ENCODE results near the gene MAU2.
A peak's percentile ranks its signal among the peaks of the same experiment; 100 is the strongest.
"Not testable (repeated sequence)": the region's sequence is repeated elsewhere in the genome, so short reads cannot be mapped to it uniquely, and the experiment has no call there.

The MAU2 gene

DNA sequence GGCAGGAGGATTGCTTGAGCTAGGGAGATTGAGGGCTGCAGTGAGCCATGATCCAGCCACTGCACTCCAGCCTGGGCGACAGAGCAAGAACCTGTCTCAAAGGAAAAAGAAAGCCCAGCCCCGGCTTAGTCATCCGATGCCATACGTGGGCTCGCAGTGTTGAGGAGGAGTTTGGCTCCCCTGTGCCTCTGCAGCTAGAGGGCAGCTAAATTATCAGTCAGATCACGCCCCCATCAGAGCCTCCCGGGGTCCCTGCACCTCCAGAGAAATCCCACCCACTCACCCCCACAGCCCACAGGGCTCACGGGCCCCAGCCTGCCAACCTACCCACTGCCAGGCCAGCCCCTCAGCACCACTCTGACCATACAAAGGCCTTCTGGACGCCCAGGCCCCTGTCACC lies 27.6 kb downstream of the MAU2 start:
- no peak for DNase-seq

DNA sequence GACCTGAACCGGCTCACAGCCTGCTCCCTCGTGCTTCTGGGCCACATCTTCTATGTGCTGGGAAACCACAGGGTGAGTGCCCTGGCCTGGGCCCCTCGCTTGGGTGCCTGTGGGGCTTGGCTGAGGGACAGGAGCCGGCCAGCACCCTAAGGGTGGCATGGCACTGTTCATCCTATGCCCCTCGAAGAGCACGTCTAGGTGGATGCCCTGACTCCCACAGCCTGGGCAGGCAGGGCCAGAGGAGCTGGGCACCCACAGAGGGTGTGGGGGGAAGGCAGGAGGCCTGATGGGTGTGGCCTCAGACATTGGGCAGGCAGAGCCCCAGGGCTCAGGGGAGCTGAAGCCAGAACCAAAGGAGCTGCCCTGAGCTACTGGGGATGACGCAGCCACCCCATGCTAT lies 28.7 kb downstream of the MAU2 start:
- no peak for DNase-seq

DNA sequence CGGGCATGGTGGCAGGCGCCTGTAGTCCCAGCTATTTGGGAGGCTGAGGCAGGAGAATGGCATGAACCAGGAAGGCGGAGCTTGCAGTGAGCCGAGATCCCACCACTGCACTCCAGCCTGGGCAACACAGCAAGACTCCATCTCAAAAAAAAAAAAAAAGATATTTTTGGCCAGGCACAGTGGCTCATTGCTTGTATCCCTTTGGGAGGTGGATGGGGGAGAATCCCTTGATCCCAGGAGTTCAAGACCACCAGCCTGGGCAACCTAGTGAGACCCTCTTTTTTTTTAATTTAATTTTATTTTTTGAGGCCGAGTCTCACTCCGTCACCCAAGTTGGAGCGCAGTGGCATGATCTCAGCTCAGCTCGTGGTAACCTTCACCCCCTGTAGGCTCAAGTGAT lies 30.1 kb downstream of the MAU2 start:
- DNase-seq: not testable (repeated sequence)

DNA sequence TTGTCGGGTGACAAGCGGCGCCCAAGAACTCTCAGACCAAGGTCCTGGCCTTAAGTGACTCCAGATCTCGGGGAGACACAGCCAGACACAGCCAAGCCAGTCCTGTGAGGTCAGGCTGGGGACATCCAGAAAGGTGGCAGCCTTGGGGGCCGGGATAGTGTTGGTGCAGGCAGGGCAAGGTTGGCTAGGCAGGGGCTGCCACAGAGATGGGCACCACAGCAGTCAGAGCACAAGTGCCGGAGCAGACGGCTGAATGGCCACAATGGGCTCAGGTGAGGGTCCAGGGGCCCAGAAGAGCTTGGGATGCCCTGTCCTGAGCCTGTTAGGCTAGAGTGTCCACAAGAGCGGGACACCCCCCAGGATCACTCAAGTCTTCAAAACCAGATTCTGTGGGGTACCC lies 32.2 kb downstream of the MAU2 start:
- DNase-seq: no peak

DNA sequence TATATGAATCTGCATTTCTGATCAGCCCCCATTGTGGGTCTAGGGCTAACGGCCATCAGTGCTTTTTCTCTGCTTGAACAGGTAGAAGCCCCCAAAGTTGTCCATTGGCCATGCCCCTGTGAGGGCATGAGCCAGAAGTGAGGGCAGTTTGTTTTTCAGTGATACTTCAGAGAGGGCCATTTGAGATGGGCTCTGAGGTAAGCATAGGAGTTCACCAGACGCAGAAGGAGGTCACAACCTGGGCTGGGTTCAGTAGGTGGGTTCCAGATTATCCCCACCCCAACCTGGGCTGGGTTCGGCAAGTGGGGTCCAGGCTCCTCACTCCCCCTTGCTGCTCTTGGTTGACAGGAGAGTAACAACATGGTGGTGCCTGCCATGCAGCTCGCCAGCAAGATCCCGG lies 33.4 kb downstream of the MAU2 start:
- no peak for DNase-seq

DNA sequence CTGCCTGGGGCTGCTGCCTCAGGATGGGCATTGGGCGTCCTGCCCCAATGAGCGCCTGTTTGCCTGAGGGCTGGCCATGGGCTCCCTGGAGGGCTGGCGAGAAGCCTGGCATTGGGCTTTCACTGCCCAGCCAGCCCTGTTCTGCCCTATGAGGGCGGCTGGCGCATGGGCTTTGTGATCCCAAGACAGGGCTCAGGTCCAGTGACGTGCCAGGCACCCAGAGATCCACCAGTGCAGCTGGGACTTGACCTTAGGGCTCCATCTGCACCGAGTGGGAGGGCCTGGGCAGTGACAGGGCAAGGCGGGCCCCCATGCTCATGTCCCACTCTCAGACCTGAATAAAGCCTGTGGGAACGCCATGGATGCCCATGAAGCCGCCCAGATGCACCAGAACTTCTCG lies 34.3 kb downstream of the MAU2 start:
- no peak for DNase-seq

DNA sequence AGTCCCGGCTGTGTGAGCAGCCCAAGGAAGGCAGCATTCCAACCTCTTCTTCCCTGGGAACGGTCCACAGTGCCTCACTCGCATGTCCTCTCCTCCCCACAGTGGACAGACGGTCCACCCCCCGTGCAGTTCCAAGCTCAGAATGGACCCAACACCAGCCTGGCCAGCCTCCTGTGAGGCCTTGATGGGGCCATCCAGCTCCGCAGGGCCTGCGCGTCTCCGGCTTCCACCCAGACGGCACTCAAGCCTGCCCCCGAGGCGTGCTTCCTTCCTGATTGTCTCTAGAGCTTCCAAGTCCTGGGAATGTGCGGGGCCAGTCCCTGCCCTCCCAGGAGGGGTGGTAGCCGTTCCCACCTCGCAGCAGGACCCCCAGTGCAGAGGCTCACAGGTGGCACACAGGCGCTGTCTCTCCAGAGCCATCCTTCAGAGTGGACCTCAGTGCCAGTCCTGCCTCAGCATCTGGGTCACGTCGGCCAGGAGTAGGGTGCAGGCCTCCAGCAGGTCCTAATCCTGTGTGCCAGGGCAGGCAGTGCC lies 35.0 kb downstream of the MAU2 start:
- no peak for DNase-seq

DNA sequence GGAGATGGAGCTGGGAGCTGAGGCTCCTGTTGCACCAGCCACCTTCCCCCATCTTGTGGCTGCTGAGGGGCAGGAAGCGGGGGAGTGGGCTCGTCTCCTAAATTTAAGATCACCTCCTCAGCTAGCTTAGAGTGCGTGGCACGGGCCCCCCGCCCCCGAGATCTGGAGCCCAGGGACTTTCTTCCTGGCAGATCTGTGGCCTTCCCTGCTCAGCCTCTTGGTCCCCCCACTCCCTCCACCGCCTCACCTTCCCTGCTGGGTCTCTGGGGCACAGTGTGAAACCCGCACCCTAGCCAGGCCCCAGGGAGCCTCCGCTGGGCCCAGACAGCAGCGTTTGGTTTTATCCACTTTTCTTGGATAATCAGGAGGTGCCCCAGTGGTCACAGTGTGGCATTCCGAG lies 35.9 kb downstream of the MAU2 start:
- DNase-seq: no peak

DNA sequence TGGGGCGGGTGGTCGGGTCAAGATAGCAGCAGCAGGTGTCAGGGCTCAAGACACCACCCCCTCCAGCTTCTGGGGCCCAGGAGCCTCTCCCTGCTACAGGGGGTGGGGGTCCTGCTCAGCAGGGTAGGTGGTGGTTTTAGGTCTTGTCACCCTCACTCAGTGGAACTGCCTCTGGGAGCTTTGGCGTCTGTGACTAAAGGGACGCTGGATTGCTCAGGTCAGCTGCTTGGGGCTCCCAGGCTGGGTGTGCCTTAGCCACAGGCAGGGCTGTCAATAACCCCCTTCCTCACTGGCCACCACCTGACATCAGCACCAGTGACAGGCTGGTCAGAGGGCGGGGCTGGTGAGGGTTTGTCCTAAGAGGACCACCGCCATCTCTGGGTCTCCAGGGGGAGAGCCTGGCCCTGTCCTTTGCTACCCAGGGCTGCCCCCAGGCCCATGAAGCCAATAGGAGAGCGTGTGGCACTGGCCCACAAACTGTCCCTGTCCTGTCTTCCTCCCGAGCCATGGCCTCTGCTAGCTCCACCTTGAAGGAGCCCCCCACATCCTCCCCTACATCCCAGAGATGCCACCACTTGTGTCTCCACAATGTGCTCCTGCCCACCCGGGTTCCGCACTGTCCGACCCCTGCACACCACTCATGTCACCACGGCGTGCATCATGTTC lies 36.4 kb downstream of the MAU2 start:
- no peak for DNase-seq

DNA sequence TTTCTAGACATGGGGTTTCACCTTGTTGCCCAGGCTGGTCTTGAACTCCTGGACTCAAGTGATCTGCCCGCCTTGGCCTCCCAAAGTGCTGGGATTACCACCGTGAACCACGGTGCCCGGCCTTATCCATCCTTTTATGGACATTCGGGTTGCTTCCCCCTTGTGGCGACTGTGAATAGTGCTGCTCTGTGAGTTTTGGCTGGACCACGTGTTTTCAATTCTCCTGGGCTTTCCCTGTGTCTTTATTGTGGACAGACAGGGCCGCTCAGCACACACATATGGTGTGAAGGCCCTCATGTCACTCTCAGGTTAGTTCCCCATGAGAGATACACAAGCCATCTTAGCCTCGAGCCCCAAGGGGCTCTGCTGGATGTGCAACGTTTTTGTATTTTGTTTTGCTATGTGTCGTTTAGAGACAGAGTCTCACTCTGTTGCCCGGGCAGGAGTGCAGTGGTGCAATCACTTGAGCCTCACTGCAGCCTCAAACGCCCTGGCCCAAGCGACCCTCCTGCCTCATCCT lies 40.5 kb downstream of the MAU2 start:
- peak in 4 of 5 donors; percentile 45 to 69 (median 58) for DNase-seq

DNA sequence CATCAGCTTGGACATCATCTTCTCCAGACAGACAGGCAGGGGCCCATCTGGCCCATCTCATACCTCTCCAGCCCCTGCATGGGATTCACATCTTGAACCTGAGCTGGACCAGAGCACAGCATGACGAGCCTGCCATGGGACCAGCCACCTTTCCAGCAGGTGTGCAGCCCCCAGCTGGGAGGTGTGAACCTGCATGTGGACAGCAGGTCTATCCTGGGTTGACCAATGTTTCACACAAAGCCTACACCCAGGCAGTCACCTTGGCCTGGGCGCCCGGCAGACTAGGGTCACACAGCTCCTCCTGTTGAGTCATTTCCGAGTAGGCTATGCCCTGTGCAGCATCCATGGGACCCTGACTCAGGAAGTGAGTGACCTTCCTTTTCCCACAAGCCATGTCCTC lies 41.4 kb downstream of the MAU2 start:
- DNase-seq: no peak

DNA sequence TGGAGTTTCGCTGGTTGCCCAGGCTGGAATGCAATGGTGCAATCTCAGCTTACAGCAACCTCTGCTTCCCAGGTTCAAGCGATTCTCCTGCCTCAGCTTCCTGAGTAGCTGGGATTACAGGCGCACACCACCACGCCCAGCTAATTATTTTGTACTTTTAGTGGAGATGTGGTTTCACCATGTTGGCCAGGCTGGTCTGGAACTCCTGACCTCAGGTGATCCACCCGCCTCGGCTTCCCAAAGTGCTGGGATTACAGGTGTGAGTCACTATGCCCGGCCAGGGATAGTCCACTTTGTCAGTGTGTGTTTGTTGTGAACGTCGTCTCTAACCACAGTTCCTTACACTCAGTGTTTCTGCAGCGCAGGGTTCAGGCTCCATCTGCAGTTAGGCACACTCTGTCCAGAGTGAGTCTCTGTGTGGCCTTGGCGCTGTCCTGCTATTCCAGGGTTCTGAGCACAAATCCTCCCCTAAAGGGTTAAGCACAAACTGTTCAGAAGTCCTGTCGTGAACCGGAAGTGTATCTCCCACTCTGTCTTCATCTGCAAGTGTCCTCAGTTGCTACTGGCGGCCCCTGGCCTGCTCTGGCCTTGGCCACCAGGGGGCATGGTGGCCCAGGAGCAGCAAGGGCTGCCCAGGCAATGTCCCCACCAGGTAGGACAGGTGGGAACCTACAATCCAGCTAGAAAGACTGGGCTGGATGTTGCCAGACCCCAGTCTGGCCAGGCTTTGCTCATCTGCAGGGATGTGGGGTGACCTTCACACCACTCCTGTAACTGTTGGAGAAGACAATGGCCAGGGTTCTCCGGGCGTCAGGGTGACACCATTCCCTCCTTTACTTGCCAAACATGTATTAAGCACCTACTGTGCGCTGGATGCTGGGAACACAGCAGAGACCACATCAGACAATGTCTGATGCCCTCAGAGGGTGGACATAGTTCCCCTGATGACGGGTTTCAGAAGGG lies 46.1 kb downstream of the MAU2 start:
- peak; percentile 39 to 83 (median 54) for DNase-seq

DNA sequence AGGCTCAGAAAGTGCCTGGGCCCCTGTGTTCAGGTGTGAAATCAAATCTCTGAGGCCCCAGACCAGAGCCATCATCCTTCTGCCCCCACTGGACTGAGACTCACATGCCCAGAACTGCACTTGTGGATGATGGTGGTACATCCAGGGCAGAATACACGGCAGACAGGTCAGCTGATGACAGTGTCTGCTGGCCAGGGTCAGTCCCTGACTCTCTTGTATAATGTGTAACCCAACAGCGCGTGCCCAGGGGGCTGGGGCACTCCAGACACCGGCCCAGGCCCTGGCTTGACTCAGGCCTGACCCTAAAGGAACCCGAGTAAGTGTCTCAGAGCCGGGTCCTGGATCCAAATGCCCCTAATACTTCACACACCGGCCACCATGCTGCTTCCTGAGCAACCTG lies 47.5 kb downstream of the MAU2 start:
- no peak for DNase-seq

DNA sequence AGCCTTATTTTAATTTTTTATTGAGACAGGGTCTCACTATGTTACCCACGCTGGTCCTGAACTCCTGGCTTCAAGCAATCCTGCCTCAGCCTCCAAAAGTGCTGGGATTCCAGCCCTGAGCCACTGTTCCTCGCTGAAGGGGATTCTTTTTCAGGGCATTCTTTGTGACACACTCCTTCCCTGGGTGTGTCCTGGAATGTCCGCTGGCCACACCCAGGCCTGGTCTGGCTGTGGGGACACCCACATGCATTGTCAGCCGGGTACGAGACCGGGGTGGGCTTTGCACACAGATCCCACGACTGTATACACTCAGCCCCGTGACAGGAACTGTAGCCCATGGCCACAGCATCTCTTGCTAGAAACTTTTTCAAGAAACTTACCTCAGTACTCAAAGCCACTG lies 50.4 kb downstream of the MAU2 start:
- no peak for DNase-seq

DNA sequence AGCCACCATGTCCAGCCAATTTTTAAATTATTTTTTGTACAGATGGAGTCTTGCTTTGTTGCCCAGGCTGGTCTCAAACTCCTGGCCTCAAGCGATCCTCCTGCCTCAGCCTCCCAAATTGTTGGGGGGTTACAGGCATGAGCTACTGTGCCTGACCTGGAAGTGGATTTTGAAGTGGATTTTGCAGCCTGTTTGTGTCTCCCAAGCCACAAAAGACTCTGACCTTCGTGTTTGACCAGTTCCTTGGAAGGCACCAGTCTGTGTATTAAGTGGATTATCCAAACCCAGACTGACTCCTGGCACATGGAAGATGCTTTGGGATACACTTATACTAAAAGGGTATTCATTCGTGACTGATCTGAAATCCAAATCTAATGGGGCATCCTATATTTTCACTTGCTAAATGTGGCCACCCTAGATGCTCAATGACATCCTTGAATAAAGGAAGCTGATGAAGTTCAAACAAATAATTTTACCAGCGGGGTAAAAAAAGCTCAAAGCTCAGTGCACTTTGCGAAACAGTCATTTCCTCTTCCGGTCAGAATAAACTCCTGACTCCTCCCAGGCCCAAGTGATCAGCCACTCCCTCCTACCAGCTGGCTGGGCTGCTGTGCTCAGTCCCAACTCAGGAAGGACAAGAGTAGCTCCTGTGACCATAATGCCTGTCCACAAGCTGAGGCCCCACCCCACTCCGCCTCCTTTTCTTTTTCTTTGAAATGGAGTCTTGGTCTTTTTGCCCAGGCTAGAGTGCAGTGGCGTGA lies 52.2 kb downstream of the MAU2 start:
- peak in 3 of 5 donors; percentile 14 to 79 (median 29) for DNase-seq

DNA sequence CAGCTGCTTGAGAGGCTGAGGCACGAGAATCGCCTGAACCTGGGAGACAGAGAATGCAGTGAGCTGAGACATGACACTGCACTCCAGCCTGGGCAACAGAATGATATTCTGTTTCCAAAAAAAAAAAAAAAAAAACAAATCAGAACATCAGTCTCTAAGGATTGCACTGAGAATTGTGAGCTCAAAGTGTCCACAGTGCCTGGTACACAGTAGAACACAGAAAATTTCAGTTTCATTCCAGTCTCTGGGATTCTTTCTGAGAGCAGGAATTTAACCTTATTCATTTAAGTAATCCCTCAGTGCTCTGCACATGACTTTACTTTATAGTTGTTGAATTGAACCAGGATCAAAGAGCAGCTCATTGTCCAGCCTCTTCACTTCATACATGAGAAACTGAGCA lies 58.9 kb downstream of the MAU2 start:
- DNase-seq: no peak

DNA sequence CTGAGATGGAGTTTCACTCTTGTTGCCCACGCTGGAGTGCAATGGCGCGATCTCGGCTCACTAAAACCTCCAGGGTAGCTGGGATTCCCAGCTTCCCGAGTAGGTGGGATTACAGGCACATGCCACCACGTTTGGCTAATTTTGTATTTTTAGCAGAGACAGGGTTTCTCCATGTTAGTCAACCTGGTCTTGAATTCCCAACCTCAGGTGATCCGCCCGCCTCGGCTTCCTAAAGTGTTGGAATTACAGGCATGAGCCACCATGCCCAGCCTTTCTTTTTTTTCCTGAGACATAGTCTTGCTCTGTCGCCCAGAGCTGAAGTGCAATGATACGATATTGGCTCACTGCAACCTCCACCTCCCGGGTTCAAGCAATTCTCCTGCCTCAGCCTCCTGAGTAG lies 59.7 kb downstream of the MAU2 start:
- not testable (repeated sequence) for DNase-seq

DNA sequence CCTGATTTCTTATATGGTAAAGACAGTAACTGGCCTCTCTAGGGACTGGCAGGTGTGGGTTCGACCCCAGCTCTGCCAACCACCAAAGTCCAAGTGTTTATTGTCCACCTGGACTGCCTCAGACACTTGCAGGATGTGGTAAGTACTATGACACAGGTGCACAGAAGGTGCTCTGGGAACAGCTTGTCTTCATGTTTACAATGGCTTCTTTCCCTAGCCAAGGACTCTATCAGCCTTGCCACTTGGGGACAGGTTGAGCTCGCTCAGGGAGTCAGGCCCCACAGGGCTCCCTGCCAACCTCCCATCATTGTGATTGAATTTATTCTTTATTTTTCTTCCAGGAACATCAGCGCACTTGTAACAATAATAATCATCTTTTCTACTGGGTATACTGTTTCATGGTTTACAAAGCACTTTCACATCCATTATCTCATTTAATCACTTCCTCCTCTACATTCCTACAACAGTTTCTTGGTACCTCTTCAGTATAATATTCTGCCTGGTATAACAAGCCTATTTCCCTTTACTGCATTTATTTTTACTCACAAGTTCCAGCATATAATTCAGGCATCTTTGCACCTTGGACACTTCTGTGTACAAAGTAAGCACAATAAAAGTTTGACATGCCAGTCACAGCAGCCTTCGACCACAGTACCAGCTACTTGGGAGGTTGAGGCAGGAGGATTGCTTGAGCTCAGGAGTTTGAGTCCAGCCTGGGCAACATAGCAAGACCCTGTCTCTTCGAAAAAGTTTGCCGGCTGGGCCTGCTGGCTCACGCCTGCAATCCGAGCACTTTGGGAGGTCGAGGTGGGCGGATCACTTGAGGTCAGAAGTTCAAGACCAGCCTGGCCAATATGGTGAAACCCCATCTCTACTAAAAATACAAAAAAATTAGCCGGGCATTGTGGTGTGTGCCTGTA lies 60.6 kb downstream of the MAU2 start:
- DNase-seq: no peak

DNA sequence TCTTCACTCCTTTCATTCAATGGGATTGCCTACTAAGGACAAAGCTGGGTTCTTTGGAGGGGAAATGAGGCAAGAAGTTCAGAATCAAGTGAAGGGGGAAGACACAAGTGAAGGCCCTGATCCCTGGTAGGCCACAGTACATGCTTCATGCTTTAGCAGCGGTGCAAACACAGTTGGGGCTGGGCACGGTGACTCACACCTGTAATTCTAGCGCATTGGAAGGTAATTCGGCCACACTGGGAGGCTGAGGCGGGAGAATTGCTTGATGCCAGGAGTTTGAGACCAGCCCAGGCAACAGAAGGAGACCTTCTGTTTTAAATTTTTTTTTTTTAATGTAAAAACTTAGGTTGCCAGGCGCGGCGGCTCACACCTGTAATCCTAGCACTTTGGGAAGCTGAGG lies 61.5 kb downstream of the MAU2 start:
- DNase-seq: no peak

DNA sequence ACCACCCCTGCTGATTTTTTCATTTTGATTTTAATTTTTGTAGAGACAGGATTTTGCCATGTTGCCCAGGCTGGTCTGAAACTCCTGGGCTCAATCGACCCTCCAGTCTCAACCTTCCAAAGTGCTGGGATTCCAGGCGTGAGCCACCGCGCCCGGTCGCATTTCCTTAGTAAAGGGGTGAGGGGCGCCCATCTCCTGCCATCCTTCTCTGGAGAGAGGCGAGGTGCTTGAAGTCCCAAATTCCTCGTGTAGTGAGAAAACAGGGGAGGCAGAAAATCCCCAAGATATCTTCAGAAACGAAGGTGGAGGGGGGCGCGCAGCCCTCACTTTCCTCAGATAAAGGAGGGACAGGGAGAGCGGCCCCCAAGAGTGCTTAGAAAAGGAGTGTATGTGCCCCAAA lies 63.9 kb downstream of the MAU2 start:
- DNase-seq: no peak

DNA sequence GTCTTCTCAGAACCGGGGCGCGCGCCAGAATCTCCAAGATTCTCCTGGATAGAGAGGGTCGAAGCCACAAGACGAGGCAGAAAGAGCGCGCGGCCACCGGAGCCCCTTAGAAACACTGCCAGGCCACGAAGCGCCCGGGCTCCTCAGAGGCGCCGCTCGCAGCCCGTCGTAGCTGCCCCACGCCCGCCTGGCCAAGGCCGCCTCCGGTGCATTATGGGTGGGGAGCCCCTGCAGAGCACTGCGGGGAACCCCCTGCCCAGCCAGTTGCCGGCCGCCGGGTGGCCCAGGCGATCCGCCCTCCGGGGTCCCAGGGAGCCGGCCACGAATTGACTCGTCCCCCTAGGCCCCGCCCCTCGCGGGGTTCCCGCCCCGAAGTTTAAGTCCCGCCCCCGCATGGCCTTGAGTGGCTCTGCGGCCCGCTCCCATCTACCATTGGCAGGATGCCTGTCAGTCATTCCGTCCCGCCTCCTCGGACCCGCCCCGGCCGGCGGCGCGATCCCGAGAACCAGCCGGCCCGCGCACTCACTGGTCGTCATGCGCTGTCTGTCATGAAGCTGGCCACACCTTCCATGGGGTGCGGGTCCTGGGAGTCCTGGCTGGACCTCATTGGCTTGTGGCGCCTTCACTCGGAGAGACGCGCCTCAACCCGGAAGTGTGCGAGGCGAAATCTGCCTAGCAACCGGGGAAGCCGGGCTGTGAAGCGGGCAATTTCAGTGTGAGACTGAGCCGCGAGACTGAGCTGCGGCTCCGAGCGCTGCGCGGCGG lies 64.7 kb downstream of the MAU2 start:
- DNase-seq: peak; percentile 98 to 100 (median 99)
